GM19463 (cell line): Measurements from ENCODE around the gene EIF4E2.
"Not testable (repeated sequence)": the region's sequence is repeated elsewhere in the genome, so short reads cannot be mapped to it uniquely, and the experiment has no call there.

Source experiments
- ATAC-seq: cut with Tn5 transposase; IDR thresholded peaks from one replicate; pipeline ENCODE4 v1.9.1; 2021; ENCODE audit warnings: mild to moderate bottlenecking, moderate library complexity; ENCODE audit not compliant: unreplicated experiment

Gene EIF4E2

GRCh38 chr2:232562515-232563151 is 12.1 kb downstream of the EIF4E2 start:
- ATAC-seq, result no peak

- ATAC-seq, result no peak
These were observed 13.1 kb downstream of the EIF4E2 start for GRCh38 chr2:232563580-232563979.

DNA sequence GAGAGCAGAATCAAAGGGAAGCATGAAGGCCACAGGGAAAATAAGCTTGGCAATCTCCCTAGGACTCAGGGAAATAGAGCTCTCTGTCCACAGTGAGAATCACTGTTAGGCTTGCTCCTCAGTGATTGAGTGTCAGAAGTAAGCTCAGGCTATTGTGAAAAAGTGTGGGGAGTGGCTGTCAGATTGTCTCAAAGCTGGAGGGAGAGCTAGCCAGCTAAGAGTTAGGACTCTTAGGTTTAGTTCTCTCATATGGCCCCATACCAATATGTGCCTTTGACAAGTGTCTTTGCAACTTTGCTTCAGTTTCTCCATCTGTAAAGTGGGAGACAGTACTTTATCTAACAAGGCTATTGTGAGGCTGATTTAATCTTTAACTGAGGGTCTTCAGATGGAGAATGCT is 17.2 kb downstream of the EIF4E2 start:
- no peak for ATAC-seq

DNA sequence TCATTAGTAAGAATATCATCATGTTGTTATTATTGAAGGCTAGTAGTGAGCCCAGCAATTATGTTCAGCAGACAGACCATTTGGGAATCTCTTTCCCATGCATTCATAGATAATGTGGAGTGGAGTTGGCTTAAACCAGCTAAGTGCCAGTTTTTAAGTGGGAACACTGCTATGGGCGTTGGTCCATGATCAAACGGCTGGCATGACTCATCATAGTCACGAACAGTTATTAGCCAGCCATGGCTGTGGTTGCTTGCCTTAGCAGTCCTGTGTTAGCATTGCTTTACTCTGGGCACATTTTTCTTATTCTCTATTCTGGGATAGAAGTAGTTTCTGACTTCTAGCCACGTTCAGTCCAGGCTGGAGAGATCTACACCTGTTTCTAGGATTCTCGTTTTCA is 17.7 kb downstream of the EIF4E2 start:
- ATAC-seq, result no peak

DNA sequence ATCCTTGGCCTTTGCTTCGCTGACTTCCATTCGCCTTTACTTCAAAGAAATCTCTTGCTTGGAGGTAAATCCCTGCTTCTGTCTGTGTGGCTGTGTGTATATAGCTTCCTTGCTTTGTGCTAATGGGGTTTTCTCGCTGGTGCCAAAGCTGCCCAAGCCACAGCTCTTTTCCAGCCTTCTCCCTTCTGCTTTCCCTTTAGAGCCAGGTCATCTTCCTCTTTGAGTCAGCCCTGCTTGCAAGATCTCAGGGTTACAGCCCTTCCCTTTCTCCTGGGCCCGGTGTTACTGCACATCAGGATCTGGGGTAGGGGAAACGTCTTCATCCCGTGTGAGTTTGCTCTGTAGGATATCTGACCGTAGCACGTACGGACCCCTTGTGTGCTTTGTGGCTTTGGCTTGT is 19.1 kb downstream of the EIF4E2 start:
- ATAC-seq, result no peak

- not testable (repeated sequence) for ATAC-seq
These were observed 20.0 kb downstream of the EIF4E2 start for GRCh38 chr2:232570481-232570880.

GRCh38 chr2:232571026-232571474 is 20.6 kb downstream of the EIF4E2 start:
- no peak for ATAC-seq

DNA sequence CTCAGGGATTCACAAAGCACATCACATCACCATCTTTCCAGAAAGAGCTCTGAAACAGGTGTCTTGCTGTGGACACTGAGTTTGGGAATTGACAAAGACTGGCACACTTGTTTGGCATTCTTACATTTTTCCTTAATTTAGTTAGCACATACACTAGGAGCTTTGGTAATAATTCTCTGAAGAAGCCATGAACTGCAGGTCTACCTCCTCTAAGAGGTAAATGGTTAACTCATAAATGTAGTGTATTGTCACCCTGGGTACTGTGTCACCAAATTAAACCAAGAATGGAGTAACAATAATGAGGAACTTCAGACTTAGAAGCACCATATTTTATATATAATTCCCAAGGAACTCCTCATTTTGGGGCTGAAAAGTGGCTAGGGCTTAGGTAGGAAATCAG is 22.6 kb downstream of the EIF4E2 start:
- ATAC-seq, result no peak

GRCh38 chr2:232573771-232574435 is 23.4 kb downstream of the EIF4E2 start:
- no peak for ATAC-seq

- ATAC-seq, result no peak
These were observed 24.4 kb downstream of the EIF4E2 start for GRCh38 chr2:232574674-232575403.

DNA sequence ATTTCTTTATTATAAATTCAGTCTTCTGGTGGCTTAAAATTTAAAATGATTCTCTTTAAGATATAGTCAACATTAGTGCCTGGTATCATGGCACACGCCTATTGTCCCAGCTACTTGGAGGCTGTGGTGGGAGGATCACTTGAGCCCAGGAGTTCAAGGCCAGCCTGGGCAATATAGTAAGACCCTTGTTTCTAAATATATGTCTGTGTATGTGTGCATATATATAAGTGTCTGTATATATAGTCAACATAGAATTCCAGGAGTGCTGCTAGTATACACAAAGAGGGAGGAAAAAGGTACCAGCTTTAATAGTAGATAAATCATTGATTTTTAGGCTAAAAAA is 24.9 kb downstream of the EIF4E2 start:
- no peak for ATAC-seq

DNA sequence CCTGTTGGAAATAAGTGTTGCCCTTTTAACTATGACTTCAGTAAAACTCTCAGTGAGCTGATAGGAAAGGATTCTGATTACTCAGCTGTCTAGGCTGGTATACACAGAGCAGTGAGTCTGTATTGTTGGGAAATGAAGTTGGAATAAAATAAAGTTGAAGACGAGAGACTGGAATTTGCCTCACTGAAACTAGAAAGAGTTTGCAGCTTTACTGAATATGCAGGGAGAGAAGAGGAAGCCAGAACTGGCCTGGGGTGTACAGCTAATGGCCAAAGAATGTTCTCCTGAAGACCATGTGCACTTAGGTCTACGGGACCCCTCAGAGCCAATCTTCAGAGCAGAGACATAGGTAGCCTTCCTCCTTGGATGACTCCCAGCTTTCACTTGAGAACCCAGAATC is 26.5 kb downstream of the EIF4E2 start:
- no peak for ATAC-seq

DNA sequence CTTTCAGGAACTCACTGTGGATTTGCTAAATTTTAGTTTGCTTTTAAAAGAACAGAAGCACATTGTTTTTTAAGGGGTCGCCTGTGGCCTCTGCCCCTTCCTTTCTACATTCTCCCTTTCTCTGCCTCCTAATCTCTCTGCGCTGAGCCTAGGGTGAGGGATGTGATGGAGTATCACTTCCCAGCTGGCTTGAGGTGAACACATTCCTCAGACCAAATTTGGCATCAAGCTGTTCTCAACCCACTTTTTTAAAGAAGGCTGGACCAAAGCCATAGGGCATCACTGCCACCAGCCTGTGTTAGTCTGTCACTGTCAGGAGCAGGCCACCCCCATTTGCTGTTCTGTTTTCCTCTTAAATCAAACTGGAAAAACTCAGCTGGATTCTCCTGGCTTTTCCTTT is 27.4 kb downstream of the EIF4E2 start:
- ATAC-seq, result no peak

DNA sequence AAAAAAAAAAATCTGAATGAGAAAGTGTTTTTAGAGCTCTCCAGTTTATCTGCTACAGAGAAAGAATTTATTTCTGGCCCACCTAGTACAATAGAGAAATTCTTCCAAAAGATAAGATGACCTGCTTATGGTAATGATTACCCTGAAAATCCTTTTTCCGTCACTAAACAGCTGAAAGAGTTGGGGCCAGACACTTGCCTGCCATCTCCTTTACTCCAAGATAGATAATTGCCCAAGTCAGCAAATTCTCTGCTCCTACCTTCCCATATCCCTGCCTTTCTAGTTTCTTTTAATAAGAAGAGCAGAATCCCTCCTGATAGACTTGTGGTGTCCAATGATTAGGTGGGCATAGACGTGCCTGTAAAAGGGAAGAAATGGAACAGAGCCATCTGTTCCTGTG is 28.1 kb downstream of the EIF4E2 start:
- no peak for ATAC-seq

DNA sequence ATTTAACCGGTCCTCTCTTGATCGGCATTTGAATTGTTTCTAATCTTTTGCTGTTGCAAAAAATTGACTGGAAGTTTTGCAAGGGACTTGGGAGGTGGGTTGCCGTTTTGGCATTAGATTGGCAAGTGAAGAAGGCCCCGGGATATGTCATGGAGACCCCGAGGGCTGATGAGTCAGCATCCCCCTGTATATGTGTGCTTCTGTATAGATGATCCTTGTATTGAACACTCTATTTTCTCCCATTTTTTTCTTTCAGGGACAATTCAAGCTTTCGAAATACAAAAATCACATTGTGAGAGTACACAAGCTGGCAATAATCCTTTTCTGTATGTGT is 30.1 kb downstream of the EIF4E2 start:
- ATAC-seq, result no peak

DNA sequence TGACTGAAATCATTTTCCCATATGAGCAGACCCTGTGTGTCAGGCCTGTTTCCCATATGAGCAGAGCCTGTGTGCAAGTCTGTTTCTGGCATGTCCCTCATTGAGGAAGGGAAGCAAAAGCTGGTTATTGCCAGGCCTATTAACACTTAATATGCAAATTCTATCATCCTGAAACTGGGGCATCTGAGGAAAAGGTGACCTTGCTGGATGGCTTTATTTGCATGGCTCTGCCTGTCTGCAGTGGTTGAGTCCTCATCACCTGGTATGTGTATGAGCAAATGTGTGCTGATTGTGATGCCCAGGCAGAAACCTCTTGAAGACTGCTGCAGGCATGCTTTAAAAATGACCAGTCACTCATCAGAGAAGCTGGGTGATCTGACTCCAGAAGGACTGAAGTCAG is 31.2 kb downstream of the EIF4E2 start:
- no peak for ATAC-seq

- no peak for ATAC-seq
These were observed 33.7 kb downstream of the EIF4E2 start for GRCh38 chr2:232584238-232584637.

GRCh38 chr2:232586943-232587505 is 36.5 kb downstream of the EIF4E2 start:
- ATAC-seq, result no peak

DNA sequence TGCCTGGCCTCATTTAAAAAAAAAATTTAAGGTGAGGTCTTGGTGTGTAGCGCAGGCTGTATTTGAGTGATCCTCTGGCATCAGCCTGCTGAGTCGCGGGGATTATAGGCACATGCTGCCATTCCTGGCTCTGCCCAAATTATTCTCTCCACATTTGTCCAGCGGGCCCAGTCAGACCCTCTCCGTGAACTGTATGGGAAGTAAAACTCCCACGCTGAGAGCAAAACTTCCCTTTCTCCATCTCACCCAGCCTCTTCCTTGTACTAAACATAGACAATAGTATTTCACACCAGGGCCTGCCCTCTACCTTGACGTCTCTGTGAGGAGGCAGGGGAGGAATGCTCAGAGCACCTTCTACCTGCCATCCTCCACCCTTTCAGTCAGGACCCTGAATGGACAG is 37.0 kb downstream of the EIF4E2 start:
- ATAC-seq, result no peak

DNA sequence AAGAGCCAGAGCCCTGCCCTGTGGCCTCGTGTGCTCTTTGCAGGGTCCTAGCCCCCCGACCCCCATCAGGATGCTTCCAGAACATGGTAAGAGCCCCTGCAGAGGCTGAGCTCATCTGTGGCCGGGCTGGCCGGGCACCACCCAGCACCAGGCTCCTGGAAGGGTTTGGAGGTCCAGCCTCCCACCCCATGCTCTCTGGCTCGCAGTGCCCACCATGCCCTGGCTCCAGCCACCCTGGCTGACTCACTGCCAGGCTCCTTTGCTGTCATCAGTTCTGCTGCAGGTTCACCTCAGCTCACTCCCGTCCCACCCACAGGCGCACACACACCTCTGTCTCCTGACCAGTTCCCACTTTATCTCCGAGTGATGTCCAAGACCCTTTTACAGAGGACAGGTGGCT is 37.5 kb downstream of the EIF4E2 start:
- no peak for ATAC-seq

DNA sequence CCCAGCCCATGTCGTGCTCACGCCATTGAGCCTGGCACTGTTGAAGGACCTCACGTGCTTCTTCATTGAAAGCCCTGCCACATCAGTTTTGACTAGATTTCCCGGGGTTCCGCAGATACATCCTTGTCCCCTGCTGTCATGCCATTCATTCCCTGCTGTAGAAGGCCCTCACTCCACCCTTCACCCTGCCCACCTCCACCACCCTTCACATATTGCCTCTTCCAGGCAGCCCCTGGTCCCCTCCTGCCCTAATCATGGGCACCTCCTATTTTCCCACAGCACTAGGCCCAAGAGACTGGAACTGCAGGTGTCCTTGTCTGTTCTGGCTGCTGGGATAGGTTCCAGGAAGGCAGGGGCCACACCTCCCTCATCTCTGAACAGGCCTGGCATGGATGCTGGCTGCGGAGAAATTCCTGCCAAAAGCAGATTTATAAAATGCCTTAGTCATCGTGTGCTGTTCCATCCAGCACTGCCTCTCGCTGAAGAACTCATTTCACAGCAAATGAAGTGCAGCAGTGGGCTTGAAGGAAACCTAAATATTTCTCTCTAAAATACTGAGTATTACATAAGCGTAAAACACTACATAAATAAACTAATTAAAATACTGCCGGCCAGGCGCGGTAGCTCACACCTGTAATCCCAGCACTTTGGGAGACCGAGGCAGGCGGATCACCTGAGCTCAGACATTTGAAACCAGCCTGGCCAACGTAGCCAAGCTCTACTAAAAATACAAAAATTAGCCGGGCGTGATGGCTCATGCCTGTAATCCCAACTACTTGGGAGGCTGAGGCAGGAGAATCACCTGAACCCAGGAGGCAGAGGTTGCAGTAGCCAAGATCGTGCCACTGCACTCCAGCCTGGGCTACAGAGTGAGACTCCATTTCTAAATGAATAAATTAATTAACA is 38.4 kb downstream of the EIF4E2 start:
- no peak for ATAC-seq
